IMR-90 (cell line): ENCODE measurements around the gene MOB3A. TPM values are rescaled to one million over a fixed set of nuclear protein-coding genes. Genes with fewer than 3 reads are reported as not detected.

Source experiments
- ATAC-seq: fragments of 200-7000 bp; cut with Tn5 transposase; 2 replicates; pipeline ENCODE4 v1.9.1; 2020; ENCODE audit warnings: low read depth, mild to moderate bottlenecking, moderate library complexity
- BruUV-seq: library from RNA; stranded (reverse); fragments of 400-500 nt; replicated peaks from 2 replicates; lab custom pipeline; 2021; lab: Mats Ljungman, UMichigan
- CTCF ChIA-PET: fragments of 300-600 bp; formaldehyde crosslinking; extraction: SDS; loops from one replicate; lab custom pipeline; 2021; ENCODE audit warnings: antibody characterized with exemption; lab: Yijun Ruan, JAX
- POLR2A ChIA-PET: fragments of 300-600 bp; sonication (Branson Sonifier 250); formaldehyde crosslinking; loops from one replicate; lab custom pipeline; 2022; ENCODE audit warnings: antibody characterized with exemption; ENCODE audit not compliant: unreplicated experiment; lab: Charles Lee
- DNase-seq: peaks from one replicate; pipeline ENCODE4 v3.0.0; 2013
- H2AFZ ChIP-seq: replicated peaks from 2 replicates; pipeline ENCODE3; 2013; ENCODE audit warnings: low read length, mild to moderate bottlenecking; ENCODE audit not compliant: poor library complexity
- H2AK5ac ChIP-seq: 2 replicates; pipeline ENCODE4 v1.6.1; 2013; ENCODE audit warnings: low read depth, low read length, inconsistent platforms
- H2AK9ac ChIP-seq: replicated peaks from 2 replicates; pipeline ENCODE3; 2013; ENCODE audit warnings: mild to moderate bottlenecking, low read depth, low read length, moderate library complexity; ENCODE audit not compliant: poor library complexity
- H2BK120ac ChIP-seq: 2 replicates; pipeline ENCODE4 v1.6.1; 2013; ENCODE audit warnings: low read depth, low read length, inconsistent platforms
- H2BK15ac ChIP-seq: 3 replicates; pipeline ENCODE4 v1.6.1; 2013; ENCODE audit warnings: low read depth, low read length, inconsistent platforms
- H2BK20ac ChIP-seq: 2 replicates; pipeline ENCODE4 v1.6.1; 2013; ENCODE audit warnings: low read depth, mild to moderate bottlenecking, inconsistent platforms, low read length, moderate library complexity
- H2BK5ac ChIP-seq: 2 replicates; pipeline ENCODE4 v1.6.1; 2013; ENCODE audit warnings: mild to moderate bottlenecking, low read depth, low read length, inconsistent platforms; ENCODE audit not compliant: poor library complexity, severe bottlenecking
- H3K14ac ChIP-seq: replicated peaks from 2 replicates; pipeline ENCODE4 v1.6.1; 2013; ENCODE audit warnings: low read depth, low read length, inconsistent platforms
- H3K18ac ChIP-seq: 2 replicates; pipeline ENCODE4 v1.6.1; 2013; ENCODE audit warnings: low read depth, low read length, control low read depth
- H3K23ac ChIP-seq: 2 replicates; pipeline ENCODE4 v1.6.1; 2013; ENCODE audit warnings: low read depth, low read length, inconsistent platforms
- H3K27ac ChIP-seq: 2 replicates; pipeline ENCODE4 v1.5.1; 2013; ENCODE audit warnings: mild to moderate bottlenecking, control low read depth, low read length; ENCODE audit not compliant: insufficient read depth
- H3K27me3 ChIP-seq: 2 replicates; pipeline ENCODE4 v1.6.1; 2013; ENCODE audit warnings: low read length; ENCODE audit not compliant: control insufficient read depth, insufficient read depth
- H3K36me3 ChIP-seq: 2 replicates; pipeline ENCODE4 v1.6.1; 2013; ENCODE audit warnings: low read length, mixed read lengths; ENCODE audit not compliant: control insufficient read depth, insufficient read depth
- H3K4ac ChIP-seq: 2 replicates; pipeline ENCODE4 v1.6.1; 2013; ENCODE audit warnings: low read depth, low read length, inconsistent platforms
- H3K4me1 ChIP-seq: 2 replicates; pipeline ENCODE4 v1.6.1; 2013; ENCODE audit warnings: low read length, mixed read lengths; ENCODE audit not compliant: control insufficient read depth, insufficient read depth
- H3K4me2 ChIP-seq: 2 replicates; pipeline ENCODE4 v1.6.1; 2013; ENCODE audit warnings: low read depth, mild to moderate bottlenecking, control low read depth, low read length, moderate library complexity
- H3K4me3 ChIP-seq: 2 replicates; pipeline ENCODE4 v1.5.1; 2013; ENCODE audit warnings: low read depth, mild to moderate bottlenecking, control low read depth, low read length, moderate library complexity; ENCODE audit not compliant: insufficient read depth
- H3K56ac ChIP-seq: 2 replicates; pipeline ENCODE4 v1.6.1; 2013; ENCODE audit warnings: low read length, inconsistent platforms; ENCODE audit not compliant: insufficient read depth; ENCODE audit errors: extremely low read depth
- H3K79me1 ChIP-seq, 2 experiments: 2 replicates each; pipeline ENCODE4 v1.6.1; 2013; ENCODE audit warnings: low read length in 2 of 2, inconsistent platforms in 1 of 2, low read depth in 1 of 2
- H3K9ac ChIP-seq: 2 replicates; pipeline ENCODE4 v1.6.1; 2013; ENCODE audit warnings: low read depth, low read length, control low read depth
- H3K9me1 ChIP-seq: 2 replicates; pipeline ENCODE4 v1.6.1; 2013; ENCODE audit warnings: low read length, inconsistent platforms; ENCODE audit not compliant: insufficient read depth
- H3K9me3 ChIP-seq: 2 replicates; pipeline ENCODE4 v1.6.1; 2013; ENCODE audit warnings: low read length; ENCODE audit not compliant: control insufficient read depth, insufficient read depth
- H4K20me1 ChIP-seq: 2 replicates; pipeline ENCODE4 v1.6.1; 2013; ENCODE audit warnings: low read length, inconsistent platforms; ENCODE audit not compliant: insufficient read depth
- H4K5ac ChIP-seq: 2 replicates; pipeline ENCODE4 v1.6.1; 2013; ENCODE audit warnings: mild to moderate bottlenecking, low read depth, low read length, control low read depth
- H4K8ac ChIP-seq, 2 experiments: 2 replicates each; pipeline ENCODE4 v1.6.1; 2013; ENCODE audit warnings: low read depth in 2 of 2, low read length in 2 of 2, control low read depth in 1 of 2, inconsistent platforms in 1 of 2
- H4K91ac ChIP-seq: 2 replicates; pipeline ENCODE4 v1.6.1; 2013; ENCODE audit warnings: low read depth, low read length, inconsistent platforms; ENCODE audit not compliant: insufficient read depth
- BHLHE40 ChIP-seq: fragments of 150-350 bp; IDR thresholded peaks from 2 replicates; pipeline ENCODE4 v1.6.1; 2016; ENCODE audit warnings: mild to moderate bottlenecking, low read depth, low read length
- CEBPB ChIP-seq: IDR thresholded peaks from 2 replicates; pipeline ENCODE4 v1.6.1; 2012; ENCODE audit warnings: low read depth, low read length, improper control_type of control experiment
- CHD1 ChIP-seq: IDR thresholded peaks from 2 replicates; pipeline ENCODE4 v1.6.1; 2012; ENCODE audit warnings: low read depth, low read length, improper control_type of control experiment
- FOS ChIP-seq: fragments of 150-350 bp; IDR thresholded peaks from 2 replicates; pipeline ENCODE4 v1.6.1; 2016; ENCODE audit warnings: low read depth, low read length
- MAFK ChIP-seq: IDR thresholded peaks from 2 replicates; pipeline ENCODE4 v1.6.1; 2012; ENCODE audit warnings: low read depth, low read length, improper control_type of control experiment
- MXI1 ChIP-seq: IDR thresholded peaks from 2 replicates; pipeline ENCODE4 v1.6.1; 2012; ENCODE audit warnings: low read depth, mild to moderate bottlenecking, low read length, moderate library complexity, borderline replicate concordance
- NFE2L2 ChIP-seq: fragments of 150-350 bp; IDR thresholded peaks from 2 replicates; pipeline ENCODE4 v1.6.1; 2016; ENCODE audit warnings: low read depth, mild to moderate bottlenecking, low read length
- POLR2A ChIP-seq: IDR thresholded peaks from 2 replicates; pipeline ENCODE4 v1.6.1; 2012; ENCODE audit warnings: mild to moderate bottlenecking, low read depth, low read length
- RAD21 ChIP-seq: IDR thresholded peaks from 2 replicates; pipeline ENCODE4 v1.6.1; 2012; ENCODE audit warnings: low read length, improper control_type of control experiment
- RCOR1 ChIP-seq: IDR thresholded peaks from 2 replicates; pipeline ENCODE4 v1.6.1; 2012; ENCODE audit warnings: mild to moderate bottlenecking, low read length, improper control_type of control experiment; ENCODE audit not compliant: insufficient replicate concordance
- RFX5 ChIP-seq: IDR thresholded peaks from 2 replicates; pipeline ENCODE4 v1.8.0; 2012; ENCODE audit warnings: low read depth, mild to moderate bottlenecking, low read length, moderate library complexity
- SMC3 ChIP-seq: fragments of 150-350 bp; IDR thresholded peaks from 2 replicates; pipeline ENCODE4 v1.6.1; 2016; ENCODE audit warnings: low read depth, mild to moderate bottlenecking, antibody characterized with exemption, low read length, moderate library complexity
- WGBS, 2 experiments: methylation state at CpG; one replicate each; pipeline versions ENCODE4 v1.1.5 to v1.1.7; 2013; ENCODE audit warnings: missing lambda C conversion rate in 2 of 2; ENCODE audit not compliant: insufficient read length in 1 of 2; ENCODE audit errors: extremely low coverage in 2 of 2; 5-methylcytosine and 5-hydroxymethylcytosine counted together
- dilution Hi-C: fragments of 300-500 bp; cut with HindIII; formaldehyde crosslinking; loops from one replicate; pipeline ENCODE4 v1.14.3; 2018; ENCODE audit warnings: low sequenced_read_pairs; ENCODE audit not compliant: unreplicated experiment
- in situ Hi-C: fragments of 300-500 bp; cut with MboI; formaldehyde crosslinking; loops from 3 replicates; pipeline ENCODE4 v1.14.3; 2019; ENCODE audit warnings: low sequenced_read_pairs, inconsistent platforms, mixed read lengths
- intact Hi-C: fragments of 100-400 bp; cut with micrococcal nuclease; formaldehyde crosslinking; loops from 2 replicates; pipeline ENCODE4 v1.10.0; 2022
- polyA plus RNA-seq, 3 experiments: library from polyadenylated mRNA; depleted of rRNA; stranded (reverse); fragments of >200 nt; gene quantifications; 2 replicates each; pipeline ENCODE4 v1.2.3, GENCODE V29; 2012; ENCODE audit warnings: low replicate concordance in 1 of 3
- total RNA-seq: library from RNA; depleted of rRNA; stranded (reverse); fragments of >200 nt; gene quantifications from 2 replicates; pipeline ENCODE4 v1.2.3, GENCODE V29; 2012
- TF ChIP-seq, protein P1 (sequence below): fragments of 150-350 bp; IDR thresholded peaks from 2 replicates; pipeline ENCODE4 v1.6.1; 2017; ENCODE audit warnings: mild to moderate bottlenecking, antibody characterized with exemption, low read length, low read depth
- TF ChIP-seq, protein P2 (sequence below): fragments of 150-350 bp; IDR thresholded peaks from 2 replicates; pipeline ENCODE4 v1.6.1; 2016; ENCODE audit warnings: low read depth, mild to moderate bottlenecking, low read length, moderate library complexity, borderline replicate concordance

Gene MOB3A
- total and polyA plus RNA-seq, 2 of the 4 experiments (the other 2 are of a cell fraction) = 9.3 to 26.5 TPM

DNA sequence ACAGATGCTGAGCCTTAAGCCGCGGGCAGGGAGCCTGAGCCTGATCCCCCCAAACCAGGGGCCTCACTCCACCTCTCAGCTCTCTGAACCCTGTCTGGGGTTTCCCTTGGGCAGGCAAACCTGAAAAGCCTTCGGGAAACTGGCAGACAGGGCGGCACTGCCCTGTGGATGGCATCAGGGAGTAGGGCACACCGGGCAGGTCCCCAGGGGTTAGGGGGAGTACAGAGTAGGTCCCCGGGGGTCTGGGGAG is 54.8 kb downstream of the MOB3A start:
- H2BK120ac ChIP-seq = no peak overlapping the region
- dilution Hi-C loops = no loop called here
- H3K4me2 ChIP-seq = no peak overlapping the region
- no peaks in the 10 kb centered on the region for H3K27me3 ChIP-seq
- no peak overlapping the region; the same call in 1 of the 2 replicates for H2AK5ac ChIP-seq
- no peak overlapping the region for H3K56ac ChIP-seq
- no peak overlapping the region for H3K18ac ChIP-seq
- no peak overlapping the region for H4K91ac ChIP-seq
- 100% methylated on average over 2 of the region's 6 CpGs; no CpG with 5 or more reads in 1 of the 2 experiments for WGBS, 2 experiments
- no peak overlapping the region for H2AFZ ChIP-seq
- in situ Hi-C loops = no loop called here
- H3K9me1 ChIP-seq = 0 out of 2 replicates have a peak, but pooled peaks cover 4% of the 10 kb centered on the region
- H2BK20ac ChIP-seq = no peak overlapping the region
- H4K8ac ChIP-seq = no peak overlapping the region; a peak in 1 of 4 replicates
- ChIA-PET CTCF (no interaction called here), POLR2A (no interaction called here)
- H4K5ac ChIP-seq = peak overlapping the region; percentile 65; the same call in 1 of the 2 replicates
- no peak for DNase-seq
- TF ChIP-seq RAD21 = no peak
- no peak for TF ChIP-seq MXI1
- TF ChIP-seq, protein P1, sequence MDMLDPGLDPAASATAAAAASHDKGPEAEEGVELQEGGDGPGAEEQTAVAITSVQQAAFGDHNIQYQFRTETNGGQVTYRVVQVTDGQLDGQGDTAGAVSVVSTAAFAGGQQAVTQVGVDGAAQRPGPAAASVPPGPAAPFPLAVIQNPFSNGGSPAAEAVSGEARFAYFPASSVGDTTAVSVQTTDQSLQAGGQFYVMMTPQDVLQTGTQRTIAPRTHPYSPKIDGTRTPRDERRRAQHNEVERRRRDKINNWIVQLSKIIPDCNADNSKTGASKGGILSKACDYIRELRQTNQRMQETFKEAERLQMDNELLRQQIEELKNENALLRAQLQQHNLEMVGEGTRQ = no peak
- no peak for TF ChIP-seq RFX5
- no peak for TF ChIP-seq CHD1
- no peak for TF ChIP-seq BHLHE40
- TF ChIP-seq NFE2L2 = no peak
- no peak for TF ChIP-seq CEBPB
- no peak for TF ChIP-seq SMC3
- no peak for TF ChIP-seq FOS
- no peak for TF ChIP-seq MAFK
- TF ChIP-seq, protein P2, sequence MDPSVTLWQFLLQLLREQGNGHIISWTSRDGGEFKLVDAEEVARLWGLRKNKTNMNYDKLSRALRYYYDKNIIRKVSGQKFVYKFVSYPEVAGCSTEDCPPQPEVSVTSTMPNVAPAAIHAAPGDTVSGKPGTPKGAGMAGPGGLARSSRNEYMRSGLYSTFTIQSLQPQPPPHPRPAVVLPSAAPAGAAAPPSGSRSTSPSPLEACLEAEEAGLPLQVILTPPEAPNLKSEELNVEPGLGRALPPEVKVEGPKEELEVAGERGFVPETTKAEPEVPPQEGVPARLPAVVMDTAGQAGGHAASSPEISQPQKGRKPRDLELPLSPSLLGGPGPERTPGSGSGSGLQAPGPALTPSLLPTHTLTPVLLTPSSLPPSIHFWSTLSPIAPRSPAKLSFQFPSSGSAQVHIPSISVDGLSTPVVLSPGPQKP = no peak
- no peak for TF ChIP-seq RCOR1
- no peak for TF ChIP-seq POLR2A
- peaks cover 54% of the 10 kb centered on the region for H3K36me3 ChIP-seq
- H3K4ac ChIP-seq = no peak overlapping the region
- intact Hi-C loops = no loop called here
- BruUV-seq = no TSS peak
- no peak overlapping the region for H2BK15ac ChIP-seq
- peaks cover 20% of the 10 kb centered on the region for H4K20me1 ChIP-seq
- H3K79me1 ChIP-seq = peaks cover 5 to 30% of the 10 kb centered on the region in 2 experiments; a peak in 3 of 4 replicates
- H3K23ac ChIP-seq = no peak overlapping the region
- H3K9ac ChIP-seq = no peak overlapping the region
- H3K27ac ChIP-seq = no peak overlapping the region
- peak overlapping the region; percentile 53 for H2BK5ac ChIP-seq
- H3K14ac ChIP-seq = no peak overlapping the region
- H3K4me1 ChIP-seq = peaks cover 14% of the 10 kb centered on the region
- no peaks in the 10 kb centered on the region for H3K9me3 ChIP-seq
- H3K4me3 ChIP-seq = no peak overlapping the region
- no peak for ATAC-seq
- peak overlapping the region; percentile 44 for H2AK9ac ChIP-seq
